IPS-18c (cell line): ENCODE results near the gene AOC2.
"Not testable (repeated sequence)": the region's sequence is repeated elsewhere in the genome, so short reads cannot be mapped to it uniquely, and the experiment has no call there.

ENCODE experiments used
- H3K4me3 ChIP-seq: 2 replicates; pipeline ENCODE4 v1.7.0; 2013; ENCODE audit warnings: low read depth, mild to moderate bottlenecking, low read length, moderate library complexity; ENCODE audit not compliant: insufficient read depth
- H3K9me3 ChIP-seq: one replicate; pipeline ENCODE4 v1.6.1; 2013; ENCODE audit warnings: mild to moderate bottlenecking, low read length, moderate library complexity; ENCODE audit not compliant: control insufficient read depth, insufficient read depth

The AOC2 gene

GRCh38 chr17:42849031-42849430 lies 4.7 kb downstream of the AOC2 start:
- Histone ChIP-seq H3K9me3 (no peaks in the 10 kb centered on the region), H3K4me3 (no peak overlapping the region)

DNA sequence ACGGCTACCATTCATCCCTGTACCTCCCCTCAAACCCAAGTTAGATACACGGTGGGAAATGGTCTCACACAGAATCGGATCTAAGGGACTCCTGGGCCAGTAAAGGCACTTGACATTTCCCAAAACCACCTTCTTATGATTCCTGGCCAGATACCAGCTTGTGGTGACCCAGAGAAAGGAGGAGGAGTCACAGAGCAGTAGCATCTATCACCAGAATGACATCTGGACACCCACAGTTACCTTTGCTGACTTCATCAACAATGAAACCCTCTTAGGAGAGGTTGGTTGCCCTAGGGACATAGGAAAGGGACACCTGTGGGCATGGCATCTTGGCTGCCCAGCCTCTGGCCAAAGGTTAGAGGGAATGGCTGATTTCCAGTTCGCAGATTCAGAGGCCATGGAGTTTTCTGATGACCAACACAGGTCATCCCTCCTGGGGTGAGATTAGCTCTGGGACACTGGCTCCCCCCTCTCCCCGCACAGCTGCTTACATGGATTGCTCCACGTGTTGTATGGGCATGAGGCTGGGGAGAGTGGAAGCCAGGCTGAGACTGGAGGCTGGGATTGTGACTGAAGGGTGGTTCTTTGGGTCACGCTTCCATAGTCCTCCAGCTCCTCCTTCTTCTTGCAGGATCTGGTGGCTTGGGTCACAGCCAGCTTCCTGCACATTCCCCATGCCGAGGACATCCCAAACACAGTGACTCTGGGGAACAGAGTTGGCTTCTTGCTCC lies 5.2 kb downstream of the AOC2 start:
- no peaks in the 10 kb centered on the region for H3K9me3 ChIP-seq
- H3K4me3 ChIP-seq = no peak overlapping the region

DNA sequence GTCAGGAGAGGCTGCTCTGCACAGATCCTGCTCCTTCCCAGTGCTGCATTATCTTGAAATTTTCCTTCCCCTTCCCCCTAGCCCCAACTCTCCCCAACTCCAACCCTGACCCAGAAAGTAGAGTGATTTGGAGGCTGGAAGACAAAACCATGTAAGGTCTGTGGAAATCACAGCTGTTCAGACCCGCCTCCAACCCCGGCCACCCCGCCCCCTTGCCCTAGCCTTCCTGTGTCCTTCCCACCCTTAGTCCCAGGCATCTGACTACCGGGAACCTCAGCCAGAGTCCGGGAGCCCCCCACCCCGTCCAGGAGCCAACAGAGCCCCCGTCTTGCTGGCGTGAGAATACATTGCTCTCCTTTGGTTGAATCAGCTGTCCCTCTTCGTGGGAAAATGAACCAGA lies 6.6 kb downstream of the AOC2 start, which contains the start of gene AOC3:
AOC3 (plus strand) TSS at position 246 of the 400 bp plus-strand sequence; CDS start at position 391, 145 bp downstream.
- Histone ChIP-seq H3K4me3 (no peak within 1 kb of the TSS), H3K9me3 (no peaks in the 10 kb centered on the region)

DNA sequence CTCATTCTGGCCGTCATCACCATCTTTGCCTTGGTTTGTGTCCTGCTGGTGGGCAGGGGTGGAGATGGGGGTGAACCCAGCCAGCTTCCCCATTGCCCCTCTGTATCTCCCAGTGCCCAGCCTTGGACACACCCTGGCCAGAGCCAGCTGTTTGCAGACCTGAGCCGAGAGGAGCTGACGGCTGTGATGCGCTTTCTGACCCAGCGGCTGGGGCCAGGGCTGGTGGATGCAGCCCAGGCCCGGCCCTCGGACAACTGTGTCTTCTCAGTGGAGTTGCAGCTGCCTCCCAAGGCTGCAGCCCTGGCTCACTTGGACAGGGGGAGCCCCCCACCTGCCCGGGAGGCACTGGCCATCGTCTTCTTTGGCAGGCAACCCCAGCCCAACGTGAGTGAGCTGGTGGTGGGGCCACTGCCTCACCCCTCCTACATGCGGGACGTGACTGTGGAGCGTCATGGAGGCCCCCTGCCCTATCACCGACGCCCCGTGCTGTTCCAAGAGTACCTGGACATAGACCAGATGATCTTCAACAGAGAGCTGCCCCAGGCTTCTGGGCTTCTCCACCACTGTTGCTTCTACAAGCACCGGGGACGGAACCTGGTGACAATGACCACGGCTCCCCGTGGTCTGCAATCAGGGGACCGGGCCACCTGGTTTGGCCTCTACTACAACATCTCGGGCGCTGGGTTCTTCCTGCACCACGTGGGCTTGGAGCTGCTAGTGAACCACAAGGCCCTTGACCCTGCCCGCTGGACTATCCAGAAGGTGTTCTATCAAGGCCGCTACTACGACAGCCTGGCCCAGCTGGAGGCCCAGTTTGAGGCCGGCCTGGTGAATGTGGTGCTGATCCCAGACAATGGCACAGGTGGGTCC lies 7.2 kb downstream of the AOC2 start:
- not testable (repeated sequence) for H3K9me3 ChIP-seq, H3K4me3 ChIP-seq

DNA sequence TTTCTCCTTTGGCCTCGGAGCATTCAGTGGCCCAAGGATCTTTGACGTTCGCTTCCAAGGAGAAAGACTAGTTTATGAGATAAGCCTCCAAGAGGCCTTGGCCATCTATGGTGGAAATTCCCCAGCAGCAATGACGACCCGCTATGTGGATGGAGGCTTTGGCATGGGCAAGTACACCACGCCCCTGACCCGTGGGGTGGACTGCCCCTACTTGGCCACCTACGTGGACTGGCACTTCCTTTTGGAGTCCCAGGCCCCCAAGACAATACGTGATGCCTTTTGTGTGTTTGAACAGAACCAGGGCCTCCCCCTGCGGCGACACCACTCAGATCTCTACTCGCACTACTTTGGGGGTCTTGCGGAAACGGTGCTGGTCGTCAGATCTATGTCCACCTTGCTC lies 8.0 kb downstream of the AOC2 start:
- Histone ChIP-seq H3K9me3 (no peaks in the 10 kb centered on the region), H3K4me3 (no peak overlapping the region)

GRCh38 chr17:42853004-42853403 lies 8.6 kb downstream of the AOC2 start:
- Histone ChIP-seq H3K4me3 (no peak overlapping the region), H3K9me3 (no peaks in the 10 kb centered on the region)

GRCh38 chr17:42853597-42853967 lies 9.2 kb downstream of the AOC2 start:
- Histone ChIP-seq H3K4me3 (no peak overlapping the region), H3K9me3 (no peaks in the 10 kb centered on the region)

- H3K4me3 ChIP-seq = no peak overlapping the region
Observed at GRCh38 chr17:42853968-42854790, 9.8 kb downstream of the AOC2 start.

GRCh38 chr17:42855048-42855596 lies 10.7 kb downstream of the AOC2 start:
- no peak overlapping the region for H3K4me3 ChIP-seq
- H3K9me3 ChIP-seq = no peaks in the 10 kb centered on the region

More at GRCh38 chr17:42853968-42854790, 9.8 kb downstream of the AOC2 start:
- no peaks in the 10 kb centered on the region for H3K9me3 ChIP-seq

DNA sequence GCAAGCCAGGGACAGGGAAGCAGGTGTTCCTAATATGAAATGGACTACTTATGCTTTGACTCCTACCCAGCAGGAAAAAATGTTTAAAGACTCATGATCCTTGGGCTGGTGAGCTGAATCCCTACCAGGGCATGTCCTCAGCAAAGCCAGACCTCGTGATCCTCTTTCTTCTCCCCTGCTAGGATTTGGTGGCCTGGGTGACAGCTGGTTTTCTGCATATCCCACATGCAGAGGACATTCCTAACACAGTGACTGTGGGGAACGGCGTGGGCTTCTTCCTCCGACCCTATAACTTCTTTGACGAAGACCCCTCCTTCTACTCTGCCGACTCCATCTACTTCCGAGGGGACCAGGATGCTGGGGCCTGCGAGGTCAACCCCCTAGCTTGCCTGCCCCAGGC lies 11.7 kb downstream of the AOC2 start:
- H3K4me3 ChIP-seq, H3K9me3 ChIP-seq: not testable (repeated sequence)

DNA sequence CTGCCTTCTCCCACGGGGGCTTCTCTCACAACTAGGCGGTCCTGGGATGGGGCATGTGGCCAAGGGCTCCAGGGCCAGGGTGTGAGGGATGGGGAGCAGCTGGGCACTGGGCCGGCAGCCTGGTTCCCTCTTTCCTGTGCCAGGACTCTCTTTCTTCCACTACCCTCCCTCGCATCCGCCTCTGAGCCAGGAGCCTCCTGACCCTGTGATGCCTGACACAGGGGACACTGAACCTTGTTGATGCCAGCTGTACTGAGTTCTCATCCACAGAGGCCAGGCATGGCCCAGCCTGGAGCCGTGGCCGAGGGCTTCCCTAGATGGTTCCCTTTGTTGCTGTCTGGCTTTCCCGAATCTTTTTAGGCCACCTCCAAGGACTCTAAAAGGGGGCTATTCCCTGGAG lies 12.1 kb downstream of the AOC2 start:
- H3K4me3 ChIP-seq, H3K9me3 ChIP-seq: not testable (repeated sequence)

DNA sequence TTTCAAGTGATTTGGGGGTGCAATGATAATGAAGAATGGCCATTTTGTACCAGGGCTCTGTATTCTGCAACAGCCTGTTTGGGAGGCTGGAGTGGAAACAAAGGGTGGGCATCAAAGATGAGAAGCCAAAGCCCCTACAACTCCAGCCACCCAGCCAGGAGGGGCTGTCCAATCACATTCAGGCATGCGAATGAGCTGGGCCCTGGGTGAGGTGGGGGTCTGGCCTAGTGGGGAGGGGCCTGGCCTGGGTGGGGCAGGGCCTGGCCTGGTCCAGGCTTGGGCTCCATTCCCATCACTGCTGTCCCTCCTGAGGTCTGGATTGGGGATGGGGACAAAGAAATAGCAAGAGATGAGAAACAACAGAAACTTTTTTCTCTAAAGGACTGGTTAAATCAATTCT lies 13.0 kb downstream of the AOC2 start:
- Histone ChIP-seq H3K9me3 (no peaks in the 10 kb centered on the region), H3K4me3 (no peak overlapping the region)

GRCh38 chr17:42865638-42866094 lies 21.3 kb downstream of the AOC2 start:
- Histone ChIP-seq H3K4me3 (no peak overlapping the region), H3K9me3 (no peaks in the 10 kb centered on the region)

GRCh38 chr17:42866216-42866615 lies 21.8 kb downstream of the AOC2 start:
- no peaks in the 10 kb centered on the region for H3K9me3 ChIP-seq
- no peak overlapping the region for H3K4me3 ChIP-seq

GRCh38 chr17:42866631-42867575 lies 22.5 kb downstream of the AOC2 start:
- no peak overlapping the region for H3K4me3 ChIP-seq

GRCh38 chr17:42867694-42868261 lies 23.4 kb downstream of the AOC2 start:
- H3K9me3 ChIP-seq, H3K4me3 ChIP-seq: not testable (repeated sequence)

More at GRCh38 chr17:42866631-42867575, 22.5 kb downstream of the AOC2 start:
- peaks cover 2% of the 10 kb centered on the region for H3K9me3 ChIP-seq
